SK-N-SH (cell line): Measurements from ENCODE around the gene C19orf33. TPM values are rescaled to one million over a fixed set of nuclear protein-coding genes. Genes with fewer than 3 reads are reported as not detected.

Experiments used
- CTCF ChIA-PET: fragments of 300-600, 350-600 bp; formaldehyde crosslinking; extraction: SDS; loops from one replicate; lab custom pipeline; 2021; lab: Yijun Ruan, JAX
- POLR2A ChIA-PET: fragments of 350-600 bp; sonication (Branson Sonifier 250); formaldehyde crosslinking; extraction: SDS; loops from one replicate; lab custom pipeline; 2020; ENCODE audit warnings: antibody characterized with exemption, inconsistent platforms; lab: Yijun Ruan, JAX
- DNase-seq: peaks from one replicate; pipeline ENCODE4 v3.0.0; 2012
- H2AFZ ChIP-seq: fragments of 200-600 bp; sonication (generic); 2 replicates; pipeline ENCODE4 v1.8.1; 2016; ENCODE audit warnings: antibody characterized with exemption, mild to moderate bottlenecking, low read depth
- H3F3A ChIP-seq: fragments of 200-600 bp; sonication (generic); replicated peaks from 2 replicates; pipeline ENCODE3; 2016; ENCODE audit warnings: antibody characterized with exemption, mild to moderate bottlenecking; ENCODE audit not compliant: insufficient read depth
- H3K27ac ChIP-seq, 2 experiments: fragments of 200-500 bp in 1 of 2; fragments of 200-600 bp in 1 of 2; sonication (Bioruptor generic) in 1 of 2; sonication (generic), shearing (Covaris generic) in 1 of 2; 2 replicates each; pipeline versions ENCODE4 v1.5.1 to v1.6.1; 2014 to 2016; ENCODE audit warnings: low read depth in 2 of 2, inconsistent platforms in 1 of 2, low read length in 1 of 2, mild to moderate bottlenecking in 1 of 2, mixed read lengths in 1 of 2
- H3K27me3 ChIP-seq: fragments of 200-600 bp; sonication (generic), shearing (Covaris generic); 2 replicates; pipeline ENCODE4 v1.6.1; 2016; ENCODE audit warnings: mixed run types; ENCODE audit not compliant: insufficient read depth
- H3K36me3 ChIP-seq, 2 experiments: fragments of 200-500 bp in 1 of 2; fragments of 200-600 bp in 1 of 2; sonication (Bioruptor generic) in 1 of 2; sonication (generic) in 1 of 2; replicated peaks in 1 of 2; 2 replicates each; pipeline versions ENCODE3 to v1.5.1; 2014 to 2016; ENCODE audit warnings: low read length in 1 of 2, mild to moderate bottlenecking in 1 of 2; ENCODE audit not compliant: insufficient read depth in 2 of 2, control insufficient read depth in 1 of 2
- H3K4me1 ChIP-seq, 2 experiments: fragments of 200-500 bp in 1 of 2; fragments of 200-600 bp in 1 of 2; sonication (Bioruptor generic) in 1 of 2; sonication (generic), shearing (Covaris generic) in 1 of 2; 2 replicates each; pipeline versions ENCODE4 v1.5.1 to v1.6.1; 2014 to 2016; ENCODE audit warnings: low read depth in 1 of 2, low read length in 1 of 2, mixed run types in 1 of 2; ENCODE audit not compliant: insufficient read depth in 2 of 2, control insufficient read depth in 1 of 2
- H3K4me2 ChIP-seq: fragments of 200-600 bp; sonication (generic), shearing (Covaris generic); 2 replicates; pipeline ENCODE4 v1.6.1; 2017; ENCODE audit warnings: mixed run types
- H3K4me3 ChIP-seq, 2 experiments: fragments of 200-500 bp in 1 of 2; fragments of 200-600 bp in 1 of 2; sonication (Bioruptor generic) in 1 of 2; sonication (generic), shearing (Covaris generic) in 1 of 2; 2 replicates each; pipeline versions ENCODE4 v1.5.1 to v1.8.1; 2014 to 2016; ENCODE audit warnings: low read depth in 2 of 2, inconsistent platforms in 1 of 2, low read length in 1 of 2, mild to moderate bottlenecking in 1 of 2, mixed read lengths in 1 of 2, moderate library complexity in 1 of 2
- H3K79me2 ChIP-seq: fragments of 200-600 bp; sonication (generic); 2 replicates; pipeline ENCODE4 v1.8.1; 2017; ENCODE audit warnings: mild to moderate bottlenecking; ENCODE audit not compliant: insufficient read depth
- H3K9ac ChIP-seq: fragments of 200-600 bp; sonication (generic); 2 replicates; pipeline ENCODE4 v1.6.1; 2017; ENCODE audit warnings: mixed run types
- H3K9me2 ChIP-seq: fragments of 200-600 bp; sonication (generic); 2 replicates; pipeline ENCODE4 v1.6.1; 2017; ENCODE audit warnings: mixed run types
- H3K9me3 ChIP-seq: fragments of 200-600 bp; sonication (generic); 2 replicates; pipeline ENCODE4 v1.6.1; 2017; ENCODE audit warnings: mixed run types, mild to moderate bottlenecking, moderate library complexity
- H4K20me1 ChIP-seq: fragments of 200-600 bp; sonication (generic); 2 replicates; pipeline ENCODE4 v1.6.1; 2017; ENCODE audit warnings: mild to moderate bottlenecking, mixed run types; ENCODE audit not compliant: insufficient read depth
- CHD2 ChIP-seq: fragments of 150-350 bp; IDR thresholded peaks from 2 replicates; pipeline ENCODE4 v1.6.1; 2018; ENCODE audit warnings: low read length; ENCODE audit not compliant: partially characterized antibody
- ELF1 ChIP-seq: IDR thresholded peaks from 2 replicates; pipeline ENCODE4 v1.4.0; 2012
- EP300 ChIP-seq, 2 experiments: IDR thresholded peaks; 2 replicates each; pipeline versions ENCODE4 v1.4.0 to v1.6.1; 2012; ENCODE audit warnings: borderline replicate concordance in 1 of 2, low read depth in 1 of 2, low read length in 1 of 2
- EZH2phosphoT487 ChIP-seq: fragments of 200-600 bp; sonication (generic); IDR thresholded peaks from 2 replicates; pipeline ENCODE4 v1.6.1; 2017; ENCODE audit warnings: low read depth, mixed run types, mild to moderate bottlenecking, antibody characterized with exemption, moderate library complexity, borderline replicate concordance
- GATA2 ChIP-seq: sonication (generic); formaldehyde crosslinking; IDR thresholded peaks from 2 replicates; pipeline ENCODE4 v1.5.0; 2020; ENCODE audit warnings: mild to moderate bottlenecking, missing genetic modification reagents
- NFIC ChIP-seq: IDR thresholded peaks from 2 replicates; pipeline ENCODE4 v1.4.0; 2012; ENCODE audit warnings: borderline replicate concordance
- NRF1 ChIP-seq: IDR thresholded peaks from 2 replicates; pipeline ENCODE4 v1.6.1; 2012; ENCODE audit warnings: low read depth, mild to moderate bottlenecking, low read length
- POLR2AphosphoS5 ChIP-seq: IDR thresholded peaks from 2 replicates; pipeline ENCODE4 v1.6.1; 2012; ENCODE audit warnings: low read depth, low read length
- RXRA ChIP-seq: IDR thresholded peaks from 2 replicates; pipeline ENCODE4 v1.4.0; 2012; ENCODE audit warnings: low read depth, mild to moderate bottlenecking, borderline replicate concordance
- SMC3 ChIP-seq: IDR thresholded peaks from 2 replicates; pipeline ENCODE4 v1.6.1; 2012; ENCODE audit warnings: low read depth, low read length, improper control_type of control experiment
- TCF12 ChIP-seq: IDR thresholded peaks from 2 replicates; pipeline ENCODE4 v1.4.0; 2012
- WGBS: methylation state at CpG from one replicate; pipeline ENCODE4 v1.1.6; 2017; ENCODE audit warnings: low lambda C conversion rate; 5-methylcytosine and 5-hydroxymethylcytosine counted together
- polyA plus RNA-seq, 3 experiments: library from polyadenylated mRNA; depleted of rRNA; stranded (reverse); fragments of >200 nt; gene quantifications; 2 replicates each; pipeline ENCODE4 v1.2.3, GENCODE V29; 2012
- TF ChIP-seq, protein P1 (sequence below): IDR thresholded peaks from 2 replicates; pipeline ENCODE4 v1.4.0; 2012; ENCODE audit warnings: low read depth
- TF ChIP-seq, protein P2 (sequence below): fragments of 200-600 bp; sonication (generic); IDR thresholded peaks from 2 replicates; pipeline ENCODE4 v1.6.1; 2017; ENCODE audit warnings: antibody characterized with exemption, mild to moderate bottlenecking, moderate library complexity
- TF ChIP-seq, protein P3 (sequence below): IDR thresholded peaks from 2 replicates; pipeline ENCODE4; 2012

The C19orf33 gene
- polyA plus RNA-seq, 1 of the 3 experiments (the other 2 are of a cell fraction), result not detected

DNA sequence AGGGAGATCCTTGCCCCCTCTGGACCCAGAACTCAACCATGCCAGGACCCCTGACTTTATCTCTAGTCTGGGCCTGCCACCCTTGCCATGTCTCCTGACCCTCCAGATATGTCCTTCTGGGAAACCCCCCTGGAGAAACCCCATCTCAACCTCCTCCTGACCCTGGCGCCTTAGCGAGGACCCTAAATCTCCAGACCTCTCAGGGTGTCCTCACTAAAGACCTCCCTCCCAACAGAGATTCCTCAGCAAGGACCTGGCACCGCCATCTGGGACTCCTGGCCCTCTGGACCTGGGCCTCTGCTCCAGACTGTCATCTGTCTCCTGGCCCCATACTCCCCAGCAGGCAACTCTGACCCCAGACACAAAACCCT lies 16.9 kb downstream of the C19orf33 start:
- WGBS, result 90% methylated on average over 3 of the region's 3 CpGs
- no peak overlapping the region for H3K27ac ChIP-seq

DNA sequence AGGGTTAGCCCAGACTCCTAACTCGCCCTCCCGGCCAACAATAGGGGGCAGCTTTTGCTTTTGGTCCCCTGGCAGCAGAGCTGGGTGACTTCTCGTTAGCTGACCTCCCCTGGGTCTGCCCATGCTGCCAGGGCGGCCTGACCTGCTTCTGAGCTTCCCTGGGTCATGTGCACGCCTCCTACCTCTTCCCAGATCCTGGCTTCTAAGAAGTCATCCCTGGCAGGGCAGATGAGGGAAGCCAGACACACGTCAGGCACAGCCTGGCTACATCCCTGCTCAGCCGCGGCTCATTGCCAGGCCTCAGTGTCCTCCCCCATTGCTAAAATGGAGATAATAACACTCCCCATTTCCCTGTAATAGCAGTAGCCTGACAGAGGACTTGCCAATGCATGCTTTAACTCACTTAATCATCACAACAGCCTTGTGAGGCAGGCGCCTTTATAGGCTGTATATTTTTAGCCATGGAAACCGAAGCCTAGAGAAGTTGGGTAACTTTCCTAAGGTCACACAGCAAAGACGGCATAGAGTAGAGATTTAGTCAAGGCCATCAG lies 17.7 kb downstream of the C19orf33 start:
- Histone ChIP-seq H3K27ac (0 out of 4 replicates have a peak overlapping the region, but pooled peaks of 1 of the 2 experiments have one; percentile 5), H3K9ac (no peak overlapping the region), H3F3A (no peaks in the 10 kb centered on the region), H3K4me3 (no peak overlapping the region), H3K79me2 (no peaks in the 10 kb centered on the region)
- 82% methylated on average over 11 of the region's 11 CpGs for WGBS
- no peak for TF ChIP-seq NRF1
- TF ChIP-seq, all 33 proteins: peak for 0
- Histone ChIP-seq H2AFZ (no peak overlapping the region), H3K4me1 (peaks cover 0 to 21% of the 10 kb centered on the region in 2 experiments; a peak in 1 of 4 replicates), H4K20me1 (no peaks in the 10 kb centered on the region), H3K36me3 (no peaks in the 10 kb centered on the region), H3K9me2 (no peaks in the 10 kb centered on the region), H3K9me3 (no peaks in the 10 kb centered on the region), H3K4me2 (no peak overlapping the region), H3K27me3 (0 out of 2 replicates have a peak, but pooled peaks cover 15% of the 10 kb centered on the region)
- ChIA-PET POLR2A (no interaction called here), CTCF (interaction anchor here (1.4 to 3.9 kb wide), 2 partner anchors 72 to 88 kb away, joined by 3 to 20 read pairs; no protein-coding TSS in a partner anchor)
- no peak for DNase-seq

More for the DNA sequence above, 16.9 kb downstream of the C19orf33 start:
- H3F3A ChIP-seq, result no peaks in the 10 kb centered on the region
- H3K9me2 ChIP-seq, result no peaks in the 10 kb centered on the region
- H3K9me3 ChIP-seq, result no peaks in the 10 kb centered on the region
- no peak for DNase-seq
- no peak overlapping the region for H3K4me3 ChIP-seq
- no peak overlapping the region for H2AFZ ChIP-seq
- TF ChIP-seq ELF1 (no peak), SMC3 (no peak), EZH2phosphoT487 (no peak), POLR2AphosphoS5 (no peak), NFIC (no peak), TCF12 (no peak), GATA2 (CRISPR knock-in tag) (no peak), EP300 (IDR thresholded peaks at IDR 0.05; ENCODE audit: borderline replicate concordance in 1 of 2, low read depth in 1 of 2, low read length in 1 of 2) (no peak), RXRA (no peak), CHD2 (no peak)
- TF ChIP-seq, protein P1, sequence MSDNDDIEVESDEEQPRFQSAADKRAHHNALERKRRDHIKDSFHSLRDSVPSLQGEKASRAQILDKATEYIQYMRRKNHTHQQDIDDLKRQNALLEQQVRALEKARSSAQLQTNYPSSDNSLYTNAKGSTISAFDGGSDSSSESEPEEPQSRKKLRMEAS, result no peak
- TF ChIP-seq, protein P2, sequence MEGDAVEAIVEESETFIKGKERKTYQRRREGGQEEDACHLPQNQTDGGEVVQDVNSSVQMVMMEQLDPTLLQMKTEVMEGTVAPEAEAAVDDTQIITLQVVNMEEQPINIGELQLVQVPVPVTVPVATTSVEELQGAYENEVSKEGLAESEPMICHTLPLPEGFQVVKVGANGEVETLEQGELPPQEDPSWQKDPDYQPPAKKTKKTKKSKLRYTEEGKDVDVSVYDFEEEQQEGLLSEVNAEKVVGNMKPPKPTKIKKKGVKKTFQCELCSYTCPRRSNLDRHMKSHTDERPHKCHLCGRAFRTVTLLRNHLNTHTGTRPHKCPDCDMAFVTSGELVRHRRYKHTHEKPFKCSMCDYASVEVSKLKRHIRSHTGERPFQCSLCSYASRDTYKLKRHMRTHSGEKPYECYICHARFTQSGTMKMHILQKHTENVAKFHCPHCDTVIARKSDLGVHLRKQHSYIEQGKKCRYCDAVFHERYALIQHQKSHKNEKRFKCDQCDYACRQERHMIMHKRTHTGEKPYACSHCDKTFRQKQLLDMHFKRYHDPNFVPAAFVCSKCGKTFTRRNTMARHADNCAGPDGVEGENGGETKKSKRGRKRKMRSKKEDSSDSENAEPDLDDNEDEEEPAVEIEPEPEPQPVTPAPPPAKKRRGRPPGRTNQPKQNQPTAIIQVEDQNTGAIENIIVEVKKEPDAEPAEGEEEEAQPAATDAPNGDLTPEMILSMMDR, result no peak
- TF ChIP-seq, protein P3, sequence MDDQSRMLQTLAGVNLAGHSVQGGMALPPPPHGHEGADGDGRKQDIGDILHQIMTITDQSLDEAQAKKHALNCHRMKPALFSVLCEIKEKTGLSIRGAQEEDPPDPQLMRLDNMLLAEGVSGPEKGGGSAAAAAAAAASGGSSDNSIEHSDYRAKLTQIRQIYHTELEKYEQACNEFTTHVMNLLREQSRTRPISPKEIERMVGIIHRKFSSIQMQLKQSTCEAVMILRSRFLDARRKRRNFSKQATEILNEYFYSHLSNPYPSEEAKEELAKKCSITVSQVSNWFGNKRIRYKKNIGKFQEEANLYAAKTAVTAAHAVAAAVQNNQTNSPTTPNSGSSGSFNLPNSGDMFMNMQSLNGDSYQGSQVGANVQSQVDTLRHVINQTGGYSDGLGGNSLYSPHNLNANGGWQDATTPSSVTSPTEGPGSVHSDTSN, result no peak
- TF ChIP-seq, all 33 proteins: peak for 0
- ChIA-PET CTCF (interaction anchor here (1.4 to 3.9 kb wide), 4 partner anchors 14 to 179 kb away, joined by 3 to 20 read pairs (median 14); partner anchors contain the start of gene CATSPERG), POLR2A (no interaction called here)
- Histone ChIP-seq H3K79me2 (no peaks in the 10 kb centered on the region), H3K36me3 (no peaks in the 10 kb centered on the region), H3K9ac (no peak overlapping the region), H4K20me1 (no peaks in the 10 kb centered on the region), H3K27me3 (0 out of 2 replicates have a peak, but pooled peaks cover 15% of the 10 kb centered on the region), H3K4me2 (no peak overlapping the region), H3K4me1 (peaks cover 0 to 21% of the 10 kb centered on the region in 2 experiments; a peak in 1 of 4 replicates)
